HG03108 (cell line): Measurements from ENCODE around the gene COP1.
"Not testable (repeated sequence)": the region's sequence is repeated elsewhere in the genome, so short reads cannot be mapped to it uniquely, and the experiment has no call there.

Experiments used
- ATAC-seq: cut with Tn5 transposase; IDR thresholded peaks from one replicate; pipeline ENCODE4 v1.9.1; 2021; ENCODE audit warnings: moderate library complexity; ENCODE audit not compliant: unreplicated experiment

COP1 gene

DNA sequence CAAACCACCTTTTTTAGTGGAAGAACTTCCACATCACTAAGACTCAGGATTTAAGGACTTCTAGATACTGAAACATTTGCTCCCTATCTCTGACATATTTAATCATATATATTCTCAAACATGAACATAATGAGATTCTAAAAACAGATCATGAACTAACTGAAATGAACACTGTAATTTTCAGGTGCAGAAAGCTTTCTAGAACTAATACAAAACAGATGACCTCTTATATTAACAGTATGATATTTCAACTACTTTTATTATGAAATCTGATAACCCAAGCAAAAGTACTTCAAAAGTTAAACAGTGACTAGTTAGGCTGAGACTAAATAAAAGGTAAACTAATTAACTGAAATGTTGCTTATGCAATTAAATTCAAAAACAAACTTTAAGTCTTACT lies 157.5 kb downstream of the COP1 start:
- ATAC-seq: no peak

- ATAC-seq: no peak
Measured at GRCh38 chr1:176046926-176047325, 160.2 kb downstream of the COP1 start.

- no peak for ATAC-seq
Measured at GRCh38 chr1:176043537-176043936, 163.5 kb downstream of the COP1 start.

DNA sequence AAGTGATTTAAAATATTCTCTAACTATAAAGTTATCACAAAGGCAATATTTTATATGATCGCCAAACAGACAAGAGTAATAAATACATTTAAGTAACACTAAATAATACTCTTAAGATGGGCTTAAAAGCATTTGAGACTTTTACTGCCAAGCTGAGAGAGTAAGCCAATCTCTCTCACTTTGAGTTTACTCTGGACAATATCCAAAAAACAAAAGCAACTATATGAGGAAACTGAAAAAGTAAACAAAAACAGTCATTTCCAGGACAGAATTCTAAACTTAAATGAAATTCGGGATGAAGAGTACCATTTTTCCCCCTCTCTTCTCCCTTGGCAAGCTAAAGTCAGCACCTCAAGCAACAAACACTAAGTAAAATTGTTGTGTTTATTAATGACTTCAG lies 173.2 kb downstream of the COP1 start:
- ATAC-seq: no peak

DNA sequence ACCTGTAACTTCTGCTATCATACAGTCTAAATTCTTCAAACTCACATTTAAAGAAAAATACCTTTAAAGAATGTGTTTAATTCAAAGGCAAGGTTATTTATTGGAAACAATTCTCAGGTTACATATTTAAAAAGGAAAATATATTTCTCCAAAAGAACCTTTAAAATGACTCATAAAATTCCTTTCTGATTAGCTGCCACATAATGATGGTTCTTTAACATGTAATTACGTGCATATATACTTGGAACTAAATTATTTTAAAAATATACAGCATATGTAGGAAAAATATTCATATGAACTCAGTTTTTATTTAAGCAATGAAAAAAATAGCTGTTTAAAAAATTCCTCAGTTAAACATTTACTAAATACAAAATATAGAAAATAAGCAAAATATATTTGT lies 173.6 kb downstream of the COP1 start:
- ATAC-seq: no peak

- no peak for ATAC-seq
Measured at GRCh38 chr1:176032040-176032645, 174.9 kb downstream of the COP1 start.

DNA sequence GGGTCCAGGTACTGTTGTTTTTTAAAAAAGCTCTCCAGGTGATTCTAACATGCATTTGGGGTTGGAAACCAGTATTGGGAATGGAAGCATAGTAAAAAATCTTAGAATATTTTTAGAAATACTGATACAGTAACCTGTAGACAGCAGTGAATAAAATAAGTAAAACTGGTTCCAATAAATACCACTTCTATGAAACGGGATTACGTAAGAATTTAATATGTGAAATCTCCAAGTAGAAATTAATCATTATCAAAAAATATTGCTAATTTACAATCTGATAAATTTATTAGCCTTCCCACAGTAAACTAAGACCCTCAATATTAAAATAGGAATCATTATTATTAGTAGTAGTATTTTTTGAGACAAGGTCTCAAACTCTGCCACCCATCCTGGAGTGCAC lies 177.5 kb downstream of the COP1 start:
- ATAC-seq: no peak

- ATAC-seq: no peak
Measured at GRCh38 chr1:176029155-176029554, 177.9 kb downstream of the COP1 start.

DNA sequence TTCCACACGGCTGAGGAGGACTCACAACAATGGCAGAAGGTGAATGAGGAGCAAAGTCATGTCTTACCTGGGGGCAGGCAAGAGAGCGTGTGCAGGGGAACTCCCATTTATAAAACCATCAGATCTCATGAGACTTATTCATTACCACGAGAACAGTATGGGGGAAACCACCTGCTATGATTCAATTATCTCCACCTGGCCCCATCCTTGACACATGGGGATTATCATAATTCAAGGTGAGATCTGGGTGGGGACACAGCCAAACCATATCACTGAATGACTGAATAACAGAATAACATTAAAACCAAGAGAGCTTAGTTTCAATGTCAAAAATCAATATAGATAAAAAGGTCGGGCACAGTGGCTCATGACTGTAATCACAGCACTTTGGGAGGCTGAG lies 179.2 kb downstream of the COP1 start:
- ATAC-seq: not testable (repeated sequence)

- ATAC-seq: no peak
Measured at GRCh38 chr1:176022574-176022973, 184.5 kb downstream of the COP1 start.

- ATAC-seq: no peak
Measured at GRCh38 chr1:176017722-176018121, 189.4 kb downstream of the COP1 start.

GRCh38 chr1:176009951-176010350 lies 197.1 kb downstream of the COP1 start:
- ATAC-seq: no peak

- ATAC-seq: not testable (repeated sequence)
Measured at GRCh38 chr1:176007756-176008389, 199.2 kb downstream of the COP1 start.

DNA sequence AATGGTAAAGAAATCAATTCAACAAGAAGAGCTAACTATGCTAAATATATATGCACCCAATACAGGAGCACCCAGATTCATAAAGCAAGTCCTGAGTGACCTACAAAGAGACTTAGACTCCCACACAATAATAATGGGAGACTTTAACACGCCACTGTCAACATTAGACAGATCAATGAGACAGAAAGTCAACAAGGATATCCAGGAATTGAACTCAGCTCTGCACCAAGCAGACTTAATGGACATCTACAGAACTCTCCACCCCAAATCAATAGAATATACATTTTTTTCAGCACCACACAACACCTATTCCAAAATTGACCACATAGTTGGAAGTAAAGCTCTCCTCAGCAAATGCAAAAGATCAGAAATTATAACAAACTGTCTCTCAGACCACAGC lies 212.4 kb downstream of the COP1 start:
- ATAC-seq: not testable (repeated sequence)

DNA sequence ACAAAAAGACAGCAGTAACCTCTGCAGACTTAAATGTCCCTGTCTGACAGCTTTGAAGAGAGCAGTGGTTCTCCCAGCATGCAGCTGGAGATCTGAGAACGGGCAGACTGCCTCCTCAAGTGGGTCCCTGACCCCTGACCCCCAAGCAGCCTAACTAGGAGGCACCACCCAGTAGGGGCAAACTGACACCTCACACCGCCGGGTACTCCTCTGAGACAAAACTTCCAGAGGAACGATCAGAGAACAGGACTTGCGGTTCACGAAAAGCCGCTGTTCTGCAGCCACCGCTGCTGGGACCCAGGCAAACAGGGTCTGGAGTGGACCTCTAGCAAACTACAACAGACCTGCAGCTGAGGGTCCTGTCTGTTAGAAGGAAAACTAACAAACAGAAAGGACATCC lies 214.3 kb downstream of the COP1 start:
- ATAC-seq: not testable (repeated sequence)

GRCh38 chr1:175992202-175992601 lies 214.9 kb downstream of the COP1 start:
- not testable (repeated sequence) for ATAC-seq

- no peak for ATAC-seq
Measured at GRCh38 chr1:175984813-175985212, 222.3 kb downstream of the COP1 start.

DNA sequence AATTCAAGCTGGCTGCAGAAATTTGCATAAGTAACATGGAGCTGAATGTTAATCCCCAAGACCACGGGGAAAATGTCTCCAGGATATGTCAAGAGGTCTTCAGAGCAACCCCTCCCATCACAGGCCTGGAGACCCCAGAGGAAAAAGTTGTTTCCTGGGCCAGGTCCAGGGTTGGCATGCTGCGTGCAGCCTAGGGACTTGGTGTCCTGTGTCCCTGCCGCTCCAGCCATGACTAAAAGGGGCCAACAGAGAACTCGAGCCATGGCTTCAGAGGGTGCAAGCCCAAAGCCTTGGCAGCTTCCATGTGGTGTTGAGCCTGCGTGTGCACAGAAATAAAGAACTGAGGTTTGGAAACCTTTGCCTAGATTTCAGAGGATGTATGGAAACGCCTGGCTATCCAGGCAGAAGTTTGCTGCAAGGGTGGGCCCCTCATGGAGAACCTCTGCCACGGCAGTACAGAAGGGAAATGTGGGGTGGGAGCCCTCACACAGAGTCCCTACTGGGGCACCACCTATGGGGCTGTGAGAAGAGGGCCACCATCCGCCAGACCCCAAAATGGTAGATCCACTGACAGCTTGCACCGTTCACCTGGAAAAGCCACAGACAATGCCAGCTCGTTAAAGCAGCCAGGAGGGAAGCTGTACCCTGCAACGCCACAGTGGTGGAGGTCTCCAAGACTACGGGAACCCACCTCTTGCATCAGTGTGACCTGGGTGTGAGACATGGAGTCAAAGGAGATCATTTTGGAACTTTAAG lies 222.9 kb downstream of the COP1 start:
- ATAC-seq: no peak

GRCh38 chr1:175983363-175983762 lies 223.7 kb downstream of the COP1 start:
- ATAC-seq: not testable (repeated sequence)

GRCh38 chr1:175981128-175981527 lies 226.0 kb downstream of the COP1 start:
- ATAC-seq: no peak

- no peak for ATAC-seq
Measured at GRCh38 chr1:175978926-175979325, 228.2 kb downstream of the COP1 start.

GRCh38 chr1:175978476-175978875 lies 228.6 kb downstream of the COP1 start:
- ATAC-seq: no peak
